ENCODE data around the gene ADARB2. TPM values are rescaled to one million over a fixed set of nuclear protein-coding genes. Genes with fewer than 3 reads are reported as not detected.

ADARB2 gene
- total RNA-seq, 2 experiments from 2014 or later: not detected

DNA sequence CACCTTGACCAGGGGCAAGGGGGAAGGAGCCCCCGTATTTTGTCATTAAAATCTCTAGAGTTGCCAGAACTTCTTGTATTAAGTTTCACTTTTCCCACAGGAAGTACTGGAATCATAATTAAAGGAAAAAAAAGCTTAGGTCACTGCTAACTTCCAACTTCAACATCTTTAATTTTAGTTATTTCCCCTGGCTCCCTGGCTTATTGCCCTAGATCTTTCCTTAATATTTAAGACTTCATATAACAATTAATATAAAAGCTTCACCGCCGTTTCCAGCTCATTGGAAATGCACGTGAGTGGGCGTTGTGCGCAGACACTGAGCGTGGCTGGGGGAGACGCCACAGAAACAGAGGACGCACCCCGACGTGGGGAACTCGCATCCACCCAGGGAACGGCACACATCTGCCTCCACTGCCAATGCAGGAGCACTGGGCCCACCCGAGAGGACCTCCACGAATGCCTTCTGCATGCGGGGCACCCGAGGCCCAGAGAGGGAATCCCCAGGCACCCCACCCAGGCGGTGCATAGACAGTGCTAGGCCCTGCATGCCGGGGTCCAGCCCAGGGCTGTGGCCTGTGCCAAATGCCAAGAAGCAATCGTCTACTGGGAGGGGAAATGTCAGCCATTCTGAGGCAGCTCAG, 72.2 kb downstream of the ADARB2 start:
- DNase-seq: no peak
- H3K9me3 Mint-ChIP-seq: no peaks in the 10 kb centered on the region
- peaks cover 11% of the 10 kb centered on the region for H3K27me3 Mint-ChIP-seq
- H3K4me3 Mint-ChIP-seq: no peak overlapping the region
- H3K4me1 Mint-ChIP-seq: no peaks in the 10 kb centered on the region
- no peaks in the 10 kb centered on the region for H3K36me3 Mint-ChIP-seq
- H3K27ac Mint-ChIP-seq: no peak overlapping the region

DNA sequence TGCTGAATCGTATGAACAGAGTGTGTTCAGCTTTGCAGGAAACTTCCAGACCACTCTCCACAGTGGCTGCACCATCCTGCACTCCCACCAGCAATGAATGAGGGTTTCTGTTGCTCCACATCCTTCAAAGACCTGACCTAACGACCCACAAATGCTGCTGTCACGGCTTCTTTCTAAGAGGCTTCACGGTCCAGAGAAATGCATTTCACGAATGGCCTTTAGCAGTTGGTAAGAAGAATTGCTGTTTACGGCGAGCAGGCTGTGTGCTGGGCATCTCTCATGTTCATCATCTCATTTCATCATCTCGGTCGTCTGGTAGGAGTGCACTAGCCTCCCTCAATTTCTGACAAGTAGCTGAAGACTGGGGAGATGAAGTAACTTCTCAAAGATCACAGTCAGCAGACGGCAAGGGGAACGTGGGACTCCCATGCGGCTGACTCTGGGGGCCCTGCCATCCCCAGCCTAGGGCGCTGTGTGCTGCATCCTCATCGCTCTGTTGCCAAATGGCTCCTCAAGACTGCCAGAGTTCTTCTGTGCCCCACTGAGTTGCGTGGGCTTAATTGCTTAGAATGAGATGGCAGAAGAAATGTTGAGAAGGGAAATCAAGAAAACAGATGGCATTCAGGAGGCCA, 72.9 kb downstream of the ADARB2 start:
- DNase-seq: no peak
- H3K27me3 Mint-ChIP-seq: peaks cover 14% of the 10 kb centered on the region
- no peaks in the 10 kb centered on the region for H3K36me3 Mint-ChIP-seq
- H3K4me3 Mint-ChIP-seq: no peak overlapping the region
- H3K9me3 Mint-ChIP-seq: no peaks in the 10 kb centered on the region
- H3K4me1 Mint-ChIP-seq: no peaks in the 10 kb centered on the region
- H3K27ac Mint-ChIP-seq: no peak overlapping the region

DNA sequence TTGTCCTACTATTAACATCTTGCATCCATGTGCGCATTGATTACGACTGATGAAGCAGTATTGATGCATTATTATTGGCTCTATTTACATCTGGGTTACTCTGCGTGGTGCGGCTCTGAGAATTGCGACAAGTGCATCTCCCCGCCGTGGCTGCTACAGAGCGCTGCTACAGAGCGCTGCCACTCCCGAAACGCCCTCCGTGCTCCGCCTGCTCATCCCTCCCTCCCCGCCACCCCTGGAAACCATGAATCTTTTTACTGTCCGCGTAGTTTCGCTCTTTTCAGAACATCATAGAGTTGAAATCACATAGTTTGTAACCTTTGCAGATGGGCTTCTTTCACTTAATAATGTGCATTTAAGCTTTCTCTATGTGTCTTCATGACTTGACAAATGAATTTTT, 74.1 kb downstream of the ADARB2 start:
- H3K27ac Mint-ChIP-seq: no peak overlapping the region
- DNase-seq: no peak
- H3K9me3 Mint-ChIP-seq: no peaks in the 10 kb centered on the region
- H3K4me1 Mint-ChIP-seq: no peaks in the 10 kb centered on the region
- H3K36me3 Mint-ChIP-seq: no peaks in the 10 kb centered on the region
- H3K27me3 Mint-ChIP-seq: peaks cover 17% of the 10 kb centered on the region
- no peak overlapping the region for H3K4me3 Mint-ChIP-seq

DNA sequence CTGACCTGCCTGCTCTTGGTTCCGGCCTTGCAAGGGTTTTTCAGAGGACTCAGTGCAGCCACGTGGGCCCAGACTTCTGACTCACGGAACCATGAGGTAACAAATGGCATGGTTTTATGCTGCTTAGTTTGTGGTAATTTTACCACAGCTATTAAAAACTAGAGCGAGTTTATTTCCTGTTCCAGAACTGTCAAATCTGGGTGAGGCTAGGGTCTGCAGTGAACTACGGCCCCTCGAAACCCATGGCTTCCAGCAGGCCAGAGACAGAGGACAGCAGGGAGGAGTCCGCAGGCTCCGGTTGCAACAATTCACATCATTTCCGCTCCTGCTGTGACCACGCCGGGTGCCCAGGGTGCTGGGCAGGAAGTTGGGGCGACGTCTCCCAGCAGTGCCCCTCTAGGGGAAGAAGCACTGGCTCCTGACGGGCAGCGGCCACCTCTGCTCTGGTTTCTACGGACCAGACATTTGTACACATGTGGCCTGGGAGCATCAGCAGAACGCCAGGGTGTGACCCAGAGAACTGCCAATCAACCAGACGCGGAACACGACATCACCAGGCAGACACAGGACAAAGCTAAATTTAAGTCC, 74.8 kb downstream of the ADARB2 start:
- no peak for DNase-seq
- no peaks in the 10 kb centered on the region for H3K9me3 Mint-ChIP-seq
- no peak overlapping the region for H3K27ac Mint-ChIP-seq

DNA sequence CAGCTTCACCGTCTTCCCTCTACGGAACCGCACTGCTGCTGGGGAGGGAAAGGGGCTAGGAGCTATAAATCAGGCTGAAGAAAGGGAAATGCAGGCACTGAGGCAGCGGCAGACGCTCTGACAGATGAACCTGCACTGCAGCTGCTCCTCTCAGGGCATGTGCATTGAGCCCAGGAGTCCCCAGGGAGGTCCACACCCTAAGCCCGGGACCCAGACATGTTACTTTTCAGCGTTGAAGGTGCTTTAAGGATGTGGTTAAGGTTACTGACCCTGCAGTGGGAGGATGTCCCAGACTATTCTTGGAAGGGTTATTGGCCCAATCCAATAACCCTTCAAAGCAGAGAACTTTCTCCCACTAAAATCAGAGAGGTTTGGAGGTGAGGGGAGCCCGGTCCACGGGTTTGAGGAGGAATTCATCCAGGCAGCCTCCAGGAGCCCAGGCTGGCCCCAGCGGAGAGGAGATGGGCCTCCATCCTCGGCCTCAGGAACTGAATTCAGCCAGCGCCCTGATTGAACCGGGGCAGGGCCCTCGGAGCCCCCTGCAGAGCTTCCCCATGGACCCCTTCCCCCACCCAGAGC, 75.4 kb downstream of the ADARB2 start:
- Mint-ChIP-seq H3K4me1 (no peaks in the 10 kb centered on the region), H3K4me3 (no peak overlapping the region), H3K27ac (no peak overlapping the region), H3K27me3 (peaks cover 24% of the 10 kb centered on the region), H3K36me3 (no peaks in the 10 kb centered on the region), H3K9me3 (no peaks in the 10 kb centered on the region)
- no peak for DNase-seq

More for the DNA sequence above, 74.8 kb downstream of the ADARB2 start:
- H3K27me3 Mint-ChIP-seq: peaks cover 24% of the 10 kb centered on the region
- H3K36me3 Mint-ChIP-seq: no peaks in the 10 kb centered on the region
- H3K4me3 Mint-ChIP-seq: no peak overlapping the region
- no peaks in the 10 kb centered on the region for H3K4me1 Mint-ChIP-seq

DNA sequence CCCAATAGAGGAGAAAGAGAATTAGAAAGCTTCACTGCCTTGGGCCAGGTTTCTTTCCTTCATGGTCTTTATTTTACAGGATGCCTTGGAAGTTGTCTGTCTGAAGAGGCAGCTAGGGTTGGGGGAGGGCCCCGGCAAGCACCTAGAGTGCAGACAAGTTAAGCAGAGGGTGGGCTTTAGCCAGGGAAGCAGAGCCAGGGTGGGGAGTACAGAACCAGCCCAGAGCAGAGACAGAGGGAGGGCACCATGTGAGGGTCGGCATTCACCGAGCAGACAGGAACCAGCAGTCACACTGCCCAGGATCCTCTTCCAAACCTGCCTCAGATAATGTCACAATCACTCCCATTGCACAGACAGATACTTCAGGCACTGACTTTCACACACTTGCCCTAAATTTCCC, 75.9 kb downstream of the ADARB2 start:
- H3K27ac Mint-ChIP-seq: no peak overlapping the region
- H3K4me1 Mint-ChIP-seq: no peaks in the 10 kb centered on the region
- DNase-seq: no peak
- H3K9me3 Mint-ChIP-seq: no peaks in the 10 kb centered on the region
- H3K4me3 Mint-ChIP-seq: no peak overlapping the region
- H3K36me3 Mint-ChIP-seq: no peaks in the 10 kb centered on the region
- peaks cover 24% of the 10 kb centered on the region for H3K27me3 Mint-ChIP-seq

DNA sequence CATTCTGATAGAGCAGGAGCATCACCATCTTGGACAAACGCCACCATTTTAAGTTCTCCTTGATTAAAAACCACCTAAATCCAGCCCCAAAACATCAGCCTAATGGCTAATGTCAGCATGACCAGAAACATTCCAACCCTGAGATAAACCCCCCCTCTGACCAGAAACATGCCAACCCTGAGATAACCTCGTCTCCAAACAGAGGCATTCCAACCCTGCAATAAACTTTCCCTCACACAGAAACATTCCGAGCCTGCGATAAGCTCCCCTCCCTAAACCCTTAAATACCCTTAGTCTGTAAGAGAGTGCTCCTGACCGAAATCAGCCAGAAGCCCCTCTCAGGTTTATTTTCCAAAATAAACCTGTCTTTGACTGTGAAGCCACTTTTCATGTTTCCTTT, 76.5 kb downstream of the ADARB2 start:
- Mint-ChIP-seq H3K36me3 (no peaks in the 10 kb centered on the region), H3K27me3 (peaks cover 24% of the 10 kb centered on the region), H3K4me1 (no peaks in the 10 kb centered on the region), H3K4me3 (no peak overlapping the region), H3K27ac (no peak overlapping the region), H3K9me3 (no peaks in the 10 kb centered on the region)
- DNase-seq: no peak

DNA sequence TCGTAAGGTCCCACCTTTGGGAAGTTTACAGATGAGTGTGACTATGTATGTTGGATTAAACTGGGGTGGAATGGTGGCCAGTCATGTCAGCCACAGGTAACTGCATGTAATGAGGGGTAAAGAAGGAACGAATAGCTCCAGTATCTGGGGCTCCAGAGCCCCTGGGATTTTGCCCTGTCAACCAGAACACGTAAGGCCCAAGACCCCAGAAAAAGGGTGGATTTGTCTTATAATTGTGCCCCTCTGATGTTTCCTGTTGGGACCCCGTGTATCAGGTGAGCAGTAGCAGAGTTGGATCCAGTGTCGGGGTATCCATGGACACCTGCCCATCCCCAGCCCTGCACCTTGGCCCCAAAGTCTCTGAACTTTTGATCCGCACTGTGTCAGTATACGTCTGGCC, 76.9 kb downstream of the ADARB2 start:
- H3K27ac Mint-ChIP-seq: no peak overlapping the region
- H3K4me1 Mint-ChIP-seq: no peaks in the 10 kb centered on the region
- no peaks in the 10 kb centered on the region for H3K9me3 Mint-ChIP-seq
- DNase-seq: no peak
- H3K36me3 Mint-ChIP-seq: no peaks in the 10 kb centered on the region
- H3K4me3 Mint-ChIP-seq: no peak overlapping the region
- H3K27me3 Mint-ChIP-seq: peaks cover 24% of the 10 kb centered on the region

DNA sequence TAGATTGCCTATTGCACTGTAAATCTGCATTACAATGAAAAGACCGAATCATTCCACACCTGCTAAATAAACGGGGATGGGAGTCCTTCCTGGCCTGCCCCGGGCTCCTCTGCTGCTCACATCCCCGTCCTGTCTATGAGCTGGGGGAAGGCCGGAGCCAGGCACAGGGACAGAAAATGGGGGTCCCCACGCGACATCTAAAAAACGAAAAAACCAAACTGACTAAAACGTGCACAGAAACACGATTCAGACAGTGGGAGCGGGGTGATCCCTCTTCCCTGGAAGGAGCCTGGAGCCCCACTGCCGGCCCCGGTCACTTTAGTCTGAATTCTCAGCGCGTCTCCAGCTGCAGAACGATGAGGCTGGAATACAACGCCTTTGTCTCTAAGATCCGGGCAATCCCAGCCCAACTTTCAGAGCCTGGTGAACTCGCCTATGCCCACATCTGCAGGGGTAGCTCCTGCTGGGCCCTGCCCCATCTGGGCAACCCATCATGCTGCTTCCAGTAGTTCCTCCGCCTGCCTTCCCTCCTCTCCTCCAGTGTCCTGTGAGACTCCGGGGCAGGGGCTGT, 78.0 kb downstream of the ADARB2 start:
- Mint-ChIP-seq H3K4me1 (no peaks in the 10 kb centered on the region), H3K9me3 (no peaks in the 10 kb centered on the region), H3K36me3 (no peaks in the 10 kb centered on the region), H3K4me3 (no peak overlapping the region), H3K27me3 (peaks cover 24% of the 10 kb centered on the region), H3K27ac (no peak overlapping the region)
- no peak for DNase-seq

DNA sequence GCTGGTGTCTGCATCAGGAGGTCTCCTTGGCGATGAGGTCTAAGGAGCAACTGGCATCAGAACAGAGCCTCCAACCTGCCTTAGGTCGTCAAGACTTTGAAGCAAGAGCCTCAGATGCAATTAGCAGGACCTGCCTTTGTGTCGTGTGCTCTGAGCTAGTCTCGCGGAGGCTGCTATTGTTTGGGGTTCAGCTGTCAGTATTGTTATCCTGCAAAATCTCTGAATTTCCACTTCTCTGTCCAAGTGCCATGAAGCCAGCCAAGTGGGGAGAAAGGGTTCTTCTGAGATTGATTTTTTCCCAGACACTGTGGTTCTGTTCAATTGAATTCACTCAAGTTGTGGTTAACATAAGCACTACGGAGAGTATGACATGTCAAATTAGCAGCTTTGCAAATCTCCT, 78.7 kb downstream of the ADARB2 start:
- no peaks in the 10 kb centered on the region for H3K4me1 Mint-ChIP-seq
- H3K9me3 Mint-ChIP-seq: no peaks in the 10 kb centered on the region
- peaks cover 21% of the 10 kb centered on the region for H3K27me3 Mint-ChIP-seq
- H3K36me3 Mint-ChIP-seq: no peaks in the 10 kb centered on the region
- no peak overlapping the region for H3K4me3 Mint-ChIP-seq
- DNase-seq: no peak
- no peak overlapping the region for H3K27ac Mint-ChIP-seq

DNA sequence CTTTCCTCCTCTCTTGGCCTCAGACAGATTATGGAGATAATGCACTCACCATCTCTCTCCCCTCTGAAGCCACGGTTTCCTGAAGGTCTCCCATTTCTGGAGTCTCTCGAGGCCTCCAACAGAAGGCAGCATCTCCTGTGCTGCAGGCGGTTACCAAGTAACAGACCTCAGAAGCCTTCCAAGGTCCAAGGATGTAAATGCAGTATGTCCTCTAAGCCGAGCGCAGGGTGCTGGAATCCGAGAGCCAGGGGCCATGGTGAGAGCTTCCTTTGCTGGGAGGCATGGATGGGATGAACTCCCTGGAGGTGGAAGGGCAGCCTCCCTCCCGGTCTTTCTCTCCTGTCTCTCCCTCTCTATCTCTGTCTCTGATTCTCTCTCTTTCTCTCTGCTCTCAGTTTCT, 79.8 kb downstream of the ADARB2 start:
- no peaks in the 10 kb centered on the region for H3K9me3 Mint-ChIP-seq
- H3K36me3 Mint-ChIP-seq: no peaks in the 10 kb centered on the region
- H3K27ac Mint-ChIP-seq: no peak overlapping the region
- DNase-seq: no peak
- H3K4me3 Mint-ChIP-seq: no peak overlapping the region
- H3K27me3 Mint-ChIP-seq: peaks cover 18% of the 10 kb centered on the region
- H3K4me1 Mint-ChIP-seq: no peaks in the 10 kb centered on the region

DNA sequence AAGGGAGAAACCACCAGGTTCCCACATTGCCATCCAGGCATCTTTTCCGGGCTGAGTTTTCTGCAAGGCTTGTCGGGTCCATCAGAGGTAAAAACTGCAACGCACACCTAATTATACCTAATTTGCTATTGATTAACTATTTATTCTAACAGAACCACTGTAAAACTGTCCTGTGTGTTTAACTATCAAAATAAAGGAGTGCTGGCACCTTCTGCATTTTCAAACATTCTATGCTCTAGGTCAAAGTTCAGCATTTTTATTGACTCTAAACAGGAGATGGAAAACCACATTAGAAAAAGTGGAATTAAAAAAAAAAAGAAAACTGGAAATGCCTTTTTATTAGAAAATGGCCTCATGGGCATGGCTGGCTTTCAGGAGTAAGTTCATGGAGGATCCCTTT, 82.0 kb downstream of the ADARB2 start:
- DNase-seq: no peak
- Mint-ChIP-seq H3K27ac (no peak overlapping the region), H3K36me3 (no peaks in the 10 kb centered on the region), H3K4me1 (no peaks in the 10 kb centered on the region), H3K27me3 (peaks cover 13% of the 10 kb centered on the region), H3K9me3 (no peaks in the 10 kb centered on the region), H3K4me3 (no peak overlapping the region)

DNA sequence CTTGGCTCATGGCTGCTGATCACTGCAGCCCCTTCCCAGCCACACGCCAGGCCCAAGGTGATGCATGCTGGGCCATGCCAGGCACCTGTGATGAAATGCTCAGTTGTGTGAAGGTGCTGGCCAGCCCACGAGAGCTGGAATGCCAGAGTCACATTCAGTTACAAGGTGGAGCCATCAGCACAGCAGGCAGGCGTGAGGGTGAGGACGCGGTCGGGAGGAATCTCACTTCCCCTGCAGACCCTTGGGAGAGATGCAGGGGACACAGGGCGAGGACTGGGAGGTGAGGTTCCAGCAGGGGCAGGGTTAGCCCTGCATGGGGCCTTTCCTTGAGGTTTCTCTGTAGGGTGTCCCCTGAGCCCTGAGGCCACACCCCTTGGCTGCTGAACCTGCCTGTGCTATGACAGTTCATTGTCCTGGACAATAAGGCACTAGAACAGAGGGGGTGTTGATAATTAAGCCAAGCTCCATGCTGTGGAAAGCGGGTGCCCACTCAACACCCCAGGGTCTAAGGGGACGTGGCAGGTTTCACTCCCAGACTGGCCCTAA, 82.4 kb downstream of the ADARB2 start:
- Mint-ChIP-seq H3K27me3 (peaks cover 11% of the 10 kb centered on the region), H3K4me3 (no peak overlapping the region), H3K9me3 (no peaks in the 10 kb centered on the region), H3K36me3 (no peaks in the 10 kb centered on the region), H3K27ac (no peak overlapping the region), H3K4me1 (no peaks in the 10 kb centered on the region)
- DNase-seq: no peak

DNA sequence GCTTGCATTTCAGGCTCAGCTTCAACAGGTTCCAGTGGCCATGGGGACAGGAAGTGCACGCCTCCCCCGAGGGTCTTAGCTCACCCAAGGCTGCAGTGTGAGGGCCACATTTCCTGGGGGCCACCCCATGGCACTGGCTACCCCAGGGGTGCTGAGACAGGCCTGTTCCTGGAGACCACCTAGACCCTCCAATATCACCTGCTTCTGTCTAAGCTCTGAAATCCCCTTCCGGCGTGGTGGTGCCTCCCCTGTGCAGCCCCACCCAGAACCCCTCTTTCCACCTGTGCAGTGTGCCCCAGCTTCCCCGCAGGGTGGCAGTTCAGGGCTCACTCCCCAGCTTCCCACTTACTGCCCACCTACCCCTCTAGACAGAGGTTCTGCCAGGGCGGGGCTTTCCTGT, 83.1 kb downstream of the ADARB2 start:
- H3K4me1 Mint-ChIP-seq: no peaks in the 10 kb centered on the region
- DNase-seq: no peak

DNA sequence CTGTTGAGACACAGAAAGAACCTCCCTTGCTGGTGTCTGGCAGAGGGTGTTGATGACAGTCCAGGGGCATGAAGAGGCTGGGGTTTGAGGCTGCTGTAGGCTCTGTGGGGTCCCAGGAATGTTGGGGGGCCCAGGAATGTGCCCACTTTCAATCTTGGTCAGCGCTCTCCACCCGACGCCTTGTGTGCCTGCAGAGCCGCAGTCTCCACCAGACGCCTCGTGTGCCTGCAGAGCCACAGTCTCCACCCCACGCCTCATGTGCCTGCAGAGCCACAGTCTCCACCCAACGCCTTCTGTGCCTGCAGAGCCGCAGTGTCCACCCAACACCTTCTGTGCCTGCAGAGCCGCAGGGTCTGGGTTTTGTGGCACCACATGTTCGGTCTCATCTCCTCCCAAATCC, 84.0 kb downstream of the ADARB2 start:
- Mint-ChIP-seq H3K4me1 (no peaks in the 10 kb centered on the region), H3K27ac (no peak overlapping the region), H3K36me3 (no peaks in the 10 kb centered on the region), H3K4me3 (no peak overlapping the region), H3K27me3 (peaks cover 8% of the 10 kb centered on the region), H3K9me3 (no peaks in the 10 kb centered on the region)
- DNase-seq: no peak

More for the DNA sequence above, 83.1 kb downstream of the ADARB2 start:
- no peak overlapping the region for H3K27ac Mint-ChIP-seq
- H3K27me3 Mint-ChIP-seq: peaks cover 10% of the 10 kb centered on the region
- H3K9me3 Mint-ChIP-seq: no peaks in the 10 kb centered on the region
- H3K4me3 Mint-ChIP-seq: no peak overlapping the region
- H3K36me3 Mint-ChIP-seq: no peaks in the 10 kb centered on the region
